A549 (cell line): Measurements from ENCODE around the gene PUM2. TPM values are rescaled to one million over a fixed set of nuclear protein-coding genes. Genes with fewer than 3 reads are reported as not detected.

Experiments
- ATAC-seq, 2 experiments: fragments of 200-7000 bp in 1 of 2; fragments of >200 bp in 1 of 2; cut with Nextera tagmentation in 1 of 2; cut with Tn5 transposase in 1 of 2; 3 replicates each; pipeline versions ENCODE4 v1.8.0 to v1.9.1; 2018 to 2020; ENCODE audit warnings: mild to moderate bottlenecking in 1 of 2, moderate library complexity in 1 of 2
- CTCF ChIA-PET: fragments of 300-600 bp; sonication (Branson Sonifier 250); formaldehyde crosslinking; extraction: SDS; loops from one replicate; lab custom pipeline; 2021; ENCODE audit warnings: antibody characterized with exemption, inconsistent platforms; lab: Yijun Ruan, JAX
- POLR2A ChIA-PET: fragments of 350-600 bp; formaldehyde crosslinking; extraction: SDS; loops from one replicate; lab custom pipeline; 2021; ENCODE audit warnings: antibody characterized with exemption, inconsistent platforms; lab: Yijun Ruan, JAX
- DNase-seq, 2 experiments: peaks; one replicate each; pipeline versions ENCODE4 v3.0.0 to v3.0.0-alpha.2; 2011 to 2016; ENCODE audit warnings: low read depth in 1 of 2, low spot score in 1 of 2
- FAIRE-seq: peaks from 2 replicates; lab custom pipeline; 2011; peaks lifted over from hg19 to GRCh38; lab: Jason Lieb, UNC
- H3K27ac ChIP-seq, 2 experiments: fragments of >200 bp; sonication (Bioruptor Twin); formaldehyde crosslinking; 3 replicates each; pipeline ENCODE4 v1.5.1; 2016 to 2017
- H3K4me1 ChIP-seq: fragments of >200 bp; sonication (Bioruptor Twin); formaldehyde crosslinking; 3 replicates; pipeline ENCODE4 v1.6.1; 2016
- H3K4me2 ChIP-seq: fragments of >200 bp; sonication (Bioruptor Twin); formaldehyde crosslinking; 3 replicates; pipeline ENCODE4 v1.6.1; 2016
- H3K4me3 ChIP-seq: fragments of >200 bp; sonication (Bioruptor Twin); formaldehyde crosslinking; 3 replicates; pipeline ENCODE4 v1.5.1; 2016
- H3K9me3 ChIP-seq: fragments of >200 bp; sonication (Bioruptor Twin); formaldehyde crosslinking; 3 replicates; pipeline ENCODE4 v1.6.1; 2016
- CBX8 ChIP-seq: fragments of 200-600 bp; sonication (generic); IDR thresholded peaks from 2 replicates; pipeline ENCODE4 v1.6.1; 2016
- HDAC2 ChIP-seq: fragments of 200-600 bp; sonication (generic); IDR thresholded peaks from 2 replicates; pipeline ENCODE4 v1.6.1; 2016
- HOXA7 ChIP-seq: fragments of 250-450 bp; sonication (Bioruptor Pico); IDR thresholded peaks from 2 replicates; pipeline ENCODE4 v1.5.0; 2020; ENCODE audit warnings: mild to moderate bottlenecking, moderate library complexity
- KDM1A ChIP-seq: fragments of 200-600 bp; sonication (generic); IDR thresholded peaks from 2 replicates; pipeline ENCODE4 v1.6.1; 2016; ENCODE audit warnings: low read depth, mild to moderate bottlenecking
- MAFK ChIP-seq: fragments of 450-650 bp; IDR thresholded peaks from 2 replicates; pipeline ENCODE4 v1.6.1; 2014; ENCODE audit not compliant: partially characterized antibody
- MAZ ChIP-seq: fragments of 150-350 bp; IDR thresholded peaks from 2 replicates; pipeline ENCODE4 v1.6.1; 2014; ENCODE audit warnings: antibody characterized with exemption, low read depth, low read length, borderline replicate concordance
- MYC ChIP-seq: IDR thresholded peaks from 2 replicates; pipeline ENCODE4 v1.6.1; 2012; ENCODE audit warnings: mild to moderate bottlenecking, inconsistent platforms, low read length, improper control_type of control experiment, borderline replicate concordance
- RARB ChIP-seq: fragments of 250-450 bp; sonication (Bioruptor Pico); IDR thresholded peaks from 2 replicates; pipeline ENCODE4 v1.8.0; 2021; ENCODE audit warnings: mild to moderate bottlenecking, moderate library complexity
- RCOR1 ChIP-seq: fragments of 150-350 bp; IDR thresholded peaks from 2 replicates; pipeline ENCODE4 v1.6.1; 2014; ENCODE audit warnings: antibody characterized with exemption, low read length, low read depth
- TFCP2L1 ChIP-seq: fragments of 250-450 bp; sonication (Bioruptor Pico); IDR thresholded peaks from 2 replicates; pipeline ENCODE4 v1.5.0; 2021; ENCODE audit warnings: mild to moderate bottlenecking
- WGBS: methylation state at CpG from one replicate; pipeline ENCODE4 v1.1.6; 2017; ENCODE audit errors: missing lambda C conversion rate; 5-methylcytosine and 5-hydroxymethylcytosine counted together
- polyA plus RNA-seq, 4 experiments: library from polyadenylated mRNA; depleted of rRNA in 3 of 4; stranded (reverse); fragments of >200 nt; fragmentation: RNase III in 1 of 4; extraction: RNeasy Plus Mini Kit Qiagen cat#74134 plus additional on column Dnase treatment in 1 of 4; gene quantifications; 2 replicates in 3 of 4; 3 replicates in 1 of 4; pipeline ENCODE4 v1.2.3, GENCODE V29; 2011 to 2017
- TF ChIP-seq, protein P1 (sequence below): IDR thresholded peaks from 2 replicates; pipeline ENCODE4 v1.6.1; 2012
- TF ChIP-seq, protein P2 (sequence below): fragments of 150-350 bp; IDR thresholded peaks from 2 replicates; pipeline ENCODE4 v1.6.1; 2014; ENCODE audit warnings: low read depth, mild to moderate bottlenecking, low read length
- TF ChIP-seq, protein P3 (sequence below): fragments of >200 bp; sonication (Bioruptor Twin); formaldehyde crosslinking; IDR thresholded peaks from 3 replicates; pipeline ENCODE4 v1.6.1; 2016
- TF ChIP-seq, protein P4 (sequence below): IDR thresholded peaks from 2 replicates; pipeline ENCODE4 v1.6.1; 2012
- TF ChIP-seq, protein P5 (sequence below): fragments of 450-650 bp; IDR thresholded peaks from 2 replicates; pipeline ENCODE4 v1.6.1; 2014; ENCODE audit warnings: antibody characterized with exemption

Gene PUM2
- polyA plus RNA-seq, 2 of the 4 experiments (the other 2 are of a cell fraction), result 44.6 to 94.2 TPM

DNA sequence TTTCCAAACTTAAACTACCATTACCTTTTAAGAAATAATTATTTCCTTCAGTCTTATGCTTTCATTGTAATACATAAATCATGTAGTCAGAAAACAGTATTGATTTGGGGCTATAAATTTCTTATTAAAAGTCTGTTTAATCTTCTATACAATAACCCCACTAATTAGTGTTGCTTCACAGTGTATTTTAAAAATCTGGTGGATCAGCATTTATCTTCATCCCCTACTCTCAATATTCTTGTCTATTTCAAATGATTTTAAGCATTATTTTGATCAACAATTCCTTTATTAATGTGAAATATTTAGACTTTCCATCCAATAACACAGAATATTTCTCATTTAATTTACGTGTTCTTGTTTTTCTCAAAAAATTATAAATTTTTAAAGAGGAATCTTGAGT is 93.2 kb downstream of the PUM2 start:
- CTCF ChIA-PET, result interaction anchor here (0.7 to 1.9 kb wide), 2 partner anchors 11 to 20 kb away, joined by 3 to 5 read pairs; no protein-coding TSS in a partner anchor
- WGBS, result 92% methylated on average over 1 of the region's 1 CpG
- no peak for DNase-seq
- H3K27ac ChIP-seq, result no peak overlapping the region
- H3K4me1 ChIP-seq, result no peaks in the 10 kb centered on the region
- POLR2A ChIA-PET, result no interaction called here
- H3K4me2 ChIP-seq, result no peak overlapping the region
- TF ChIP-seq MAFK (peak; percentile 48), CBX8 (no peak)
- TF ChIP-seq, all 56 proteins: peak for 1
- Histone ChIP-seq H3K9me3 (no peaks in the 10 kb centered on the region), H3K4me3 (no peak overlapping the region)
- ATAC-seq (no peak), FAIRE-seq (no peak)

DNA sequence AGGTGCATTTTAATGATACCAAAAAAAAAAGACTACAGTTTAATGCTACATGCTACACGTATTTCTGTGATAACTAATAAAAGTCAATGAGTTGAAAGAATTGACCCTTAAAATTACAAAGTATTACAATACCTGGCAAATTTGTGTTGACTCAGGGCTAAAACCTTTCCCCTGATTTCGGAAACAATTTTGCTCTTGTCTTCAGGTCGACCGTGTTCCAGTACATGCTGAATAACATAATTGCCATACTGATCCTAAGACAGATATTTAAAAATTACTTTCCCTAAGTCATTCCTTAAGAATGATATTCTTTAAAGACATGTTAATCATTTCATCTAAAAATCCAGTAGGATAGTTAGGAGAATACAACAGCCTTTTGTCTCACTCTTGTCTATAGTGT is 95.9 kb downstream of the PUM2 start:
- no peak overlapping the region for H3K4me2 ChIP-seq
- H3K4me1 ChIP-seq, result no peaks in the 10 kb centered on the region
- H3K9me3 ChIP-seq, result no peaks in the 10 kb centered on the region
- no peak overlapping the region for H3K4me3 ChIP-seq
- CTCF ChIA-PET, result interaction anchor here (2.3 kb wide), 1 partner anchor 29 kb away, joined by 7 read pairs; the partner anchor contains the start of gene SDC1
- WGBS, result 93% methylated on average over 4 of the region's 4 CpGs
- no peak for FAIRE-seq
- ATAC-seq, result no peak
- POLR2A ChIA-PET, result no interaction called here
- no peak for DNase-seq
- no peak for TF ChIP-seq RARB (CRISPR knock-in tag)
- no peak overlapping the region for H3K27ac ChIP-seq

DNA sequence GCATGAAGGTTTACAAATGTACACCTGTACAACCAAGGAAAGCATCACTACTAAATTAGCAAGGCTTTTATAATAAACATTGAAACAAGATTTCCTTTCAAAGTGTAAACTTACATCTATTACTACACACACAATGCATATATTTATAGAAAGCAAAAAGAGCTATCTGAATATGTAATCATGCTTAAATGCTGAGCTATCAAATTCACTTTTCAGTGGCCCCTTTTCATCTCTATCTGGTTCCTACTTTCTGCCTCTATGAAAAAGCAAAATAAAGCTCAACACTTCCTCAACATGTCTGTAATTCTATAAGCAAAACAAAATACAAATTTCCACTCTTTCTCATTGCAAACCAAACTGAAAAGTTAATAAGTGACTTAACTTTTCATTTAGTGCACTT is 100.2 kb downstream of the PUM2 start:
- Histone ChIP-seq H3K27ac (no peak overlapping the region), H3K4me3 (no peak overlapping the region), H3K4me1 (no peaks in the 10 kb centered on the region), H3K4me2 (no peak overlapping the region), H3K9me3 (no peaks in the 10 kb centered on the region)
- ATAC-seq, result no peak
- TF ChIP-seq, protein P1, sequence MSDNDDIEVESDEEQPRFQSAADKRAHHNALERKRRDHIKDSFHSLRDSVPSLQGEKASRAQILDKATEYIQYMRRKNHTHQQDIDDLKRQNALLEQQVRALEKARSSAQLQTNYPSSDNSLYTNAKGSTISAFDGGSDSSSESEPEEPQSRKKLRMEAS, result no peak
- TF ChIP-seq, protein P2, sequence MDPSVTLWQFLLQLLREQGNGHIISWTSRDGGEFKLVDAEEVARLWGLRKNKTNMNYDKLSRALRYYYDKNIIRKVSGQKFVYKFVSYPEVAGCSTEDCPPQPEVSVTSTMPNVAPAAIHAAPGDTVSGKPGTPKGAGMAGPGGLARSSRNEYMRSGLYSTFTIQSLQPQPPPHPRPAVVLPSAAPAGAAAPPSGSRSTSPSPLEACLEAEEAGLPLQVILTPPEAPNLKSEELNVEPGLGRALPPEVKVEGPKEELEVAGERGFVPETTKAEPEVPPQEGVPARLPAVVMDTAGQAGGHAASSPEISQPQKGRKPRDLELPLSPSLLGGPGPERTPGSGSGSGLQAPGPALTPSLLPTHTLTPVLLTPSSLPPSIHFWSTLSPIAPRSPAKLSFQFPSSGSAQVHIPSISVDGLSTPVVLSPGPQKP, result no peak
- TF ChIP-seq MYC (no peak), MAFK (peak; percentile 55)
- CTCF ChIA-PET, result interaction anchor here (1.0 to 1.5 kb wide), 5 partner anchors 9 to 146 kb away, joined by 4 read pairs; partner anchors contain the start of gene SDC1
- POLR2A ChIA-PET, result no interaction called here
- no peak for FAIRE-seq
- no peak for DNase-seq

DNA sequence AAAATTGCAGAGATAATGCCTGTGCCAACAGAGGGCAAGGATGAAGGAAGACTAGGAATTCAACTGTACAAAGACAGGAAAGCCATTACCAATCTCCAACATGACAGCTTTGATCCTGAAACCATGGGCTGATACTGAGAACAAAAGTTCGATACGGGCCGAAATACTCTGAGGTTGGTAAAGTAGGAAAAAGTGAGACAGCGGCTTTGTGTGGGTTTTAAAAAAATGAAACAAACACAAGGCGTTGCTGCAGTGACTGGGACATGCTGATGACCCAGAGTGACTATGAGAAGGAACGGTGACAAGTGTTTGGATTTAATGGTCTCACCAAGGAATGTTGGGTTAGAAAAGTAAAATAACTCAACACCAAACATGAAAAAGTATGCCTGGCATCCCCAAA is 101.5 kb downstream of the PUM2 start:
- H3K4me3 ChIP-seq, result no peak overlapping the region
- H3K4me1 ChIP-seq, result no peaks in the 10 kb centered on the region
- no peak for DNase-seq
- no peak for FAIRE-seq
- TF ChIP-seq, protein P3, sequence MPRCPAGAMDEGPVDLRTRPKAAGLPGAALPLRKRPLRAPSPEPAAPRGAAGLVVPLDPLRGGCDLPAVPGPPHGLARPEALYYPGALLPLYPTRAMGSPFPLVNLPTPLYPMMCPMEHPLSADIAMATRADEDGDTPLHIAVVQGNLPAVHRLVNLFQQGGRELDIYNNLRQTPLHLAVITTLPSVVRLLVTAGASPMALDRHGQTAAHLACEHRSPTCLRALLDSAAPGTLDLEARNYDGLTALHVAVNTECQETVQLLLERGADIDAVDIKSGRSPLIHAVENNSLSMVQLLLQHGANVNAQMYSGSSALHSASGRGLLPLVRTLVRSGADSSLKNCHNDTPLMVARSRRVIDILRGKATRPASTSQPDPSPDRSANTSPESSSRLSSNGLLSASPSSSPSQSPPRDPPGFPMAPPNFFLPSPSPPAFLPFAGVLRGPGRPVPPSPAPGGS, result no peak
- TF ChIP-seq HDAC2, result no peak
- no peak for TF ChIP-seq MAZ
- TF ChIP-seq TFCP2L1 (CRISPR knock-in tag), result no peak
- TF ChIP-seq RCOR1, result no peak
- no peak for TF ChIP-seq HOXA7
- no peak for TF ChIP-seq KDM1A
- TF ChIP-seq, protein P4, sequence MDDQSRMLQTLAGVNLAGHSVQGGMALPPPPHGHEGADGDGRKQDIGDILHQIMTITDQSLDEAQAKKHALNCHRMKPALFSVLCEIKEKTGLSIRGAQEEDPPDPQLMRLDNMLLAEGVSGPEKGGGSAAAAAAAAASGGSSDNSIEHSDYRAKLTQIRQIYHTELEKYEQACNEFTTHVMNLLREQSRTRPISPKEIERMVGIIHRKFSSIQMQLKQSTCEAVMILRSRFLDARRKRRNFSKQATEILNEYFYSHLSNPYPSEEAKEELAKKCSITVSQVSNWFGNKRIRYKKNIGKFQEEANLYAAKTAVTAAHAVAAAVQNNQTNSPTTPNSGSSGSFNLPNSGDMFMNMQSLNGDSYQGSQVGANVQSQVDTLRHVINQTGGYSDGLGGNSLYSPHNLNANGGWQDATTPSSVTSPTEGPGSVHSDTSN, result no peak
- TF ChIP-seq, protein P5, sequence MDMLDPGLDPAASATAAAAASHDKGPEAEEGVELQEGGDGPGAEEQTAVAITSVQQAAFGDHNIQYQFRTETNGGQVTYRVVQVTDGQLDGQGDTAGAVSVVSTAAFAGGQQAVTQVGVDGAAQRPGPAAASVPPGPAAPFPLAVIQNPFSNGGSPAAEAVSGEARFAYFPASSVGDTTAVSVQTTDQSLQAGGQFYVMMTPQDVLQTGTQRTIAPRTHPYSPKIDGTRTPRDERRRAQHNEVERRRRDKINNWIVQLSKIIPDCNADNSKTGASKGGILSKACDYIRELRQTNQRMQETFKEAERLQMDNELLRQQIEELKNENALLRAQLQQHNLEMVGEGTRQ, result no peak
- TF ChIP-seq CBX8, result no peak
- 82% methylated on average over 6 of the region's 6 CpGs for WGBS
- no peak overlapping the region for H3K27ac ChIP-seq
- no peaks in the 10 kb centered on the region for H3K9me3 ChIP-seq
- no peak for ATAC-seq
- ChIA-PET POLR2A (no interaction called here), CTCF (no interaction called here)
- no peak overlapping the region for H3K4me2 ChIP-seq
